GM21390 (cell line): Measurements from ENCODE around the gene DTX4.

Source experiments
- ATAC-seq: cut with Tn5 transposase; IDR thresholded peaks from one replicate; pipeline ENCODE4 v1.9.1; 2021; ENCODE audit not compliant: unreplicated experiment

The DTX4 gene

DNA sequence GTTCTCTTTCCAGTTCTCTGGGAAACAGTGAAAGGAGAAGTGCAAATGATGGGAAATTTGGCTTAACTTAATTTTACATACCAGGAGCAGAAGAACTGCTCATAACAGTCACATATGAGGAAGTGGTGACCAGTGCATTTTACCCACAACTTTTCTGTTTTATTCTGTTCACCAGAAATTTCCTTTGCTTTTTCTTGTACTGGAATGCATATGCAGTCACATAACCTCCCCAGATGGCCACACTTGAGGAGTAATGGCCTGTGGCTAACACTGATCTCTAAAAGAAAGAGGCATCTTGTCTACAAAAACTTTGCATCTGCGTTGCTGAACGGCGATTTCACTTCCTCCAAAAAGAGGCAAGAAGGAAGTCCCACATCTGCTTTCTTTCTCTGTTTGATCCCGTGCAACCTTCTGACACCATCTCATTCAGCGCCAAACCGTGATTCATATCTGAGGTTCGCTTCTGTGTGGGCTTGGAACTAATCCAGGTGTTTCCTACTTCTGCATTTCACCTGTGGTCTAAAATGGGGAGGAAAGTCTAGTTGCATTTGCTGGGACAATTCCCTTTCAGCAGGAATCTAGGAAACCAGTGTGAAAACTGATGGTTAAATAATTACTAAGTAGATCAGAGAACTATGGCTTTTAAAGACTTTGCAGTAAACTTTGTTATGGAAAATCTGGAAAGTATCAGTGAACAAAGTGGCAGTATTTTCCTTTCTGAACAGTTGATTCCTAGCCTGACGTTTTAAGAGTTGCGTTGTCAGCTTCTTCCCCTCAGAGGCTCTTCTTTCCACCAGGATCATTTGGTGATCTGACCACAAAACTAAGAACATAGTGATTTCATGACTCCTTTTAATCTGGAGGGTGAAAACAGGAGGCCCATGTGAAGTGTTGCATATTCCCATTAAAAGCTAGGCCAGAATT is 45.0 kb downstream of the DTX4 start:
- peak; percentile 88 for ATAC-seq

DNA sequence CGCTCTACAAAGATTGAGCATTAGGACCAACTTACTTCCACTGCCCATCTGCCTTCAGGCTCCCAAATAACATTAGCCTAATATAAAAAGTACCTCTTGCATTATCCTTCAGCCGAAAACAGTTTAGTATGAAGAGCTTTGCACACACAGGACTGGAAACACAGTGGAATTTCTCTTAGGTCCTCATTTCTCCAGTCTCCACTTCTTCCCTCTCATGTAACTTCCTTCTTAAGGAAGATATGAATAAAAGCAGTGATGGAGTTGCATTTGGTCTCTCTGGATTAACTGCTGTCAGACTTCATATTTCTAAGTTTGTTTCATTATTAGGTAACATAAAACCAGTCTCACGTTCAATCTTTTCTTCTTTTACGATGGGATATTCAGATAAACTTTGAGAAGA is 46.4 kb downstream of the DTX4 start:
- no peak for ATAC-seq

DNA sequence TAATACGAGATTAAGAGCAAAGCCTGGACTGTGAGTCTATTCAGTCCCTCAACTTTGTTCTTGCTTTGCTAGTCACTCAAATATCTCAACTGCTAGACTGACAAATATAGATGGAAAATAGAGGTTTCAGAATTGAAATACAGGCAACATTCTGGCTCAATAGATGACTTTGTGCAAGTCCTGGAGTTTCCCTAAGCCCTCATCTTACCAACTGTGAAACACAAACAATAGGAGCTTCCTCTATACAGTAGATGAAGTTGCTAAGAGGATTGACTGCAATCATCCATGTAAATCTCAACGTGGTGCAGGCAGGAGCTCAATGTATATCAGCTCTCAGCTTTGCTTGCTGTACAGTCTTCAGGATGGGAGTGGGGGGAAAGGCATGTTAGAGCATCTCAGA is 47.0 kb downstream of the DTX4 start:
- ATAC-seq: no peak

DNA sequence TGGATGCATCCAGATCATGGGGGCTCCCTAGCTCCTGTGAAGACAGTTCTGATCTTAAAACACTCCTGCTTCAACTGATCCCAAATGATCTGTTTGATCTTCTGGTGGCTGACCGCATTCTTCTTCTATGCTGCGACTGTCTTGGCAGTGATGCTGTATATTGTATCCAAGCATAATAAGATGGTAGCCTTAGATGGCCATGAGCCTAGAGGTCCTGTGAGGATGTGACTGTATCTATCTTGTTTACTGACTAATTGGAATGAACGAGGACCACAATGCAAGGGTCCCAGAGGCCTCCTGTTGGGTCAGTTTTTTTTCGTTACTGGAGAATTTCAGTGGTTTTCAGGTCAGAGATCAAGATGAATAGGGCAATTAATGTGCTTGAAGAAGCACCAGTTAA is 47.9 kb downstream of the DTX4 start:
- ATAC-seq: no peak

DNA sequence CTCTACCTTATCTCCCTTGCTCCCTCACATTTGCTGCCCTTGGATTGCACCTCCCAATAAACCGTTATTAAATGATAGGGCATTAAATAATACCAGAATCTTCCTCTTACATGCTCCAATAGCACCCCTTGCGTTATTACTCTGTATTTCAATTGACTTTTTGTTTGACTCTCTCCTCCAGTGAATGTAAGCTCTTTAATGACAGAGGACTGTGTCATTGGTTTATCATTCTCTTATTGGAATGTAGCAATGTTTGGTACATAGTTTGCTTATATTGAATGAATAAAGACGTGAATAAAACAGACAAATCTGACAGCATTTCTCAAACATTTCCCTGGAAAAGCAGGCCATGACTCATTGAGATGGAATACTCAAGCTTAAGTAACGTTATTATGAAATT is 49.5 kb downstream of the DTX4 start:
- no peak for ATAC-seq

DNA sequence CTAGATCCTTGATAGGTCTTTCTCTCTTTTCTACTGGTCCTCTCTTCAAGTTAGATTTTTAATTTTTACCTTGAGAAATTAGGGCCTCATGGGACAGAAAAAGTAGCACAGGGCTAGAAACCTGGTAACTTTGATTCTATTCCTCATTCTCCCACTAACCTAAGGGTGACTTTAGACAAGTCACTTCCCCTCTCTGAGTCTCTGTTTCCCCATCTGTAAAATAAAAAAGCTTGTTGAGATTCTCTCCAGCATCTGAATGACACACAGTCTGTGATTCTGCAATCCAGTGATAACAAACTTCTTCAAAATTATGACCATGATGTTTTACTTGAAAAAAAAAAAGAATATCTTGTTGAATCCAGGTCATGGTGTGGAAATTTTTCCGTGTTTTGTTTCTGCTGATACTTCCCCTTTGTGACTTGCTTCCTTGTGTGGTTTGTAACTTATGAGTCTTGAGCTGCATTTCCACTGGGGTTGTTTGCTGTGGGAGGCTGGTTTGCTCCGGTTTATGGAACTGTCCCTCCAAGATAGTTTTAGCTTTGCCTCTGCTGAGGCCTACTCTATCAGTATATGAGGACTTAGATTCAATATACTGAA is 50.6 kb downstream of the DTX4 start:
- no peak for ATAC-seq

DNA sequence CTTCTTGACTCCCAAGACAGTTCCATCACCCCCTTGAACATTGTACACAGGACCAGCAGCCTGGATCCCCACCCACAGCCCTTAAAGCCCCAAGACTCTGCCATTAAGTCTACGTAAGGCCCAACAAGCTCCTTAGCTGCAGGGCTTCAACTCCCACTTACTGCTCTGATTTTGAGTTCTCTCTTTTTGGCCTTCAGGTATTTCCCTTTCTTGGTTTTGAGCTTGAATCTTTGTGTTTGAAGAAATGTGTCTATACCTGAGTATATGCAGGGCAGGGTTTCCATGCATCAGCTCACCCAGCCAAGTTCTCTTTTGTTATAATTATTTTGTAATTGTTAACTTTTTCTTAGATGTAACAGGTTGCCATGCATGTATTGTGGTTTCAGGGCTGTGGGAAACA is 51.2 kb downstream of the DTX4 start:
- no peak for ATAC-seq

DNA sequence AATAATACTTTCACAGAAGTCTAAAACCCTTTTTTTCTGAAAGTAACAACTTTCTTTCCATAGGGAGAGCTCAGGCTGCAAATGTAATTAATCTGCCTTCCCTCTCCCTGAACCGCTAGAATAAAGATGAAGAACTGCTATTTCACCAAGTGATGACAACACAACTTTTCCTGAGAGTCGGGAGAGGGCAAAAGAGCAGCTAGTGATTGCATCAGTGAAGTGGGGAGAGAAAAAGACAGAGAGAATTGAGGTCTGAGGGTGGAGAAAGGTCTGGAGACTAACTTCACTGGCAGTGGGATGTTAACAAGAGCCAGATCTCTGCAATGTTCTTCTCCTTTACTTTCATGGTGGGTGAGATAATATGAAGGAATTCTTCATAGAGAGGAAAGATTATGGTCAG is 51.7 kb downstream of the DTX4 start:
- ATAC-seq: no peak

DNA sequence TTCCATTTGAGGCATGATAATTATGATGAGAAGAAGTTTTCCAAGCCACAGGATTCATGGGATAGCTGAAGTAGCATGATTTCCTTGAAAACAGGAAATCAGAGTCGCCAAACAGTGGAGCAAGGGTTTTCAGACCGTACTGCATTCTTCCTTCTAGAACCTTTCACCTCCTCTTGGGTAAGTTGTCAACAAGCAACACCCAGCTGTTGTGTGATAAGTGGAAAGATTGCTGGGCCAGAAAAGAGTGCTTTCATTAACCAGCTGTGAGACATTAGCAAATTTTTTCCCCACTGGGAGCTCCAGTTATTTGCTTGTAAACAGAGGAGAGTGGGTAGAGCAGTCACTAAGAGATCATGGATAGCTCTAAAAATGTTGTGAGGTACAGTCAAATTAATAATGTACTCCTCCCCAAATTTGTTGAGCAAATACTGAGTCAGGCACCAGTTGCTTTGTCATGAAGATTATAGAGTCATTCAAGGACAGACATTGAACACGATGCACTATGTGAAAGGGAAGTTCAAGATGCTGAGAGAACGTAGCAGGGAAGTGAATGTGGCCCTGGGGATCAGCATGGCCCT is 52.5 kb downstream of the DTX4 start:
- ATAC-seq: peak; percentile 45

DNA sequence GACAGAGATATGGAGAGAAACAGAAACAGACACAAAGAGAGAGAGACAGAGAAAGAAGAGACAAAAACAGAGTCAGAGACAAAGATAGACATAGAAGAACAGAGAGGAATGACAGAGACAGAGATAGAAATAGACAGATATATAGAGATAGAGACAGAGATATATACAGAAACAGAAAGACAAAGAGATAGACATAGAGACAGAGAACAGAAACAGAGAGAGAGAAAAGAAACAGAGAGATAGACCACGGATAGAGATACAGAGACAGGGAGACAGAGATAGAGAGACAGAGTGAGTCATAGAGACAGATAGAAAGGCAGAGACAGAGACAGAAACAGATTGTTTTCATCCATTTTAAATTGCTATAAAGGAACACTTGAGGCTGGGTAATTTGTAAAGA is 53.1 kb downstream of the DTX4 start:
- ATAC-seq: peak; percentile 67

DNA sequence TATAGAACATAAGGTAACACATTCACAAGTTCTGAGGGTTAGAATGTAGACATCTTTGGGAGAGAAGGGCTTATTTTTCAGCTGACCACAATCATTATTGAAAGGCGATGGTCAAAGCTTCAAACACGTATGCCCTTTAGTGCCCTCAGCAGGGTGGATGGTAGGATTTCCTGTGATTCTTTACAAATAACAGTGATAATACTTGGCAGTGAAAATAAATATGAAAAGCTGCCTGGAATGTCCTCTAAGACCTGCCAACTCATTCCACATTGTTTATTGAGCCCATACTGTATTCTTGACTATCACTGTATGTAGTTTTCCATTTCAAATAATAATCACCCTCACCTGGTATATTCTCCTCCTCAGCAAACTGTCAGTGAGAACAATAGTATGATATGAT is 54.5 kb downstream of the DTX4 start:
- ATAC-seq: no peak

DNA sequence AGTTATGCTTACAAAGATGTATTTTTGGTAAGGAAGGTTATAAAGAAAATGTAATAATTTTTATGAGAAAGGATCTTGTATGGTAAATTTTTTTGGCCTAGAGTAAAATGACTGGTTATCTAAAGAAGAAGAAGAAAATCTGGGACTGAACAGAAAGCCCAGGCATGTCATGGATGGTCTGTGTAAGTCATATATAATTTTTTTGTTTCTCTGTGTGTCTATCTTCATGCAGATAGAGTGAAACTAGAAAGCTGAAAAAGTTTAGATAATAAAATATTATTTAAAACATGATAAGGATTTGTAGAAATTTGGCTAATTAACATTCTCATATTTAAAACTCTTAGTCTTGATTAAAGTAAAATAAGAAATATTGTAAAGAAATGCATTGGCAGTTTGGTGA is 68.4 kb downstream of the DTX4 start:
- ATAC-seq: no peak

DNA sequence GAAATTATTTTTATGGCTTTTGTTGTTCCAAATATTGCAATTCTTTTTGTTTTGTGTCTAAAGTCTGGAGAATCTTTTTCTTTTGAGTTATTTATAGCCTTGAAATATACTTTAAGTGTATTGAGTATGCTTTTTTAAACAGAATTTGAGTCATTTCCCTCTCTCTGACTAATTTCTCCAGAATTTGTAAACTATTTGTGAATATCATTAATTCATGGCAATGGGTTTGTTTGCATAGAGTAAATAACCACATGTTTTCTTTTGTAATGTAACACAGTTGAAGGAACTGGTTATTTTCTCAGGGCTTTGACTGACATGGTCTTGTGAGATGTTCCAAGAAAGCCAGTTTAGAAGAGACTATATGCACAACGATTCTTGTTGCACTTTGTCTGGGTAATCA is 71.7 kb downstream of the DTX4 start:
- no peak for ATAC-seq

DNA sequence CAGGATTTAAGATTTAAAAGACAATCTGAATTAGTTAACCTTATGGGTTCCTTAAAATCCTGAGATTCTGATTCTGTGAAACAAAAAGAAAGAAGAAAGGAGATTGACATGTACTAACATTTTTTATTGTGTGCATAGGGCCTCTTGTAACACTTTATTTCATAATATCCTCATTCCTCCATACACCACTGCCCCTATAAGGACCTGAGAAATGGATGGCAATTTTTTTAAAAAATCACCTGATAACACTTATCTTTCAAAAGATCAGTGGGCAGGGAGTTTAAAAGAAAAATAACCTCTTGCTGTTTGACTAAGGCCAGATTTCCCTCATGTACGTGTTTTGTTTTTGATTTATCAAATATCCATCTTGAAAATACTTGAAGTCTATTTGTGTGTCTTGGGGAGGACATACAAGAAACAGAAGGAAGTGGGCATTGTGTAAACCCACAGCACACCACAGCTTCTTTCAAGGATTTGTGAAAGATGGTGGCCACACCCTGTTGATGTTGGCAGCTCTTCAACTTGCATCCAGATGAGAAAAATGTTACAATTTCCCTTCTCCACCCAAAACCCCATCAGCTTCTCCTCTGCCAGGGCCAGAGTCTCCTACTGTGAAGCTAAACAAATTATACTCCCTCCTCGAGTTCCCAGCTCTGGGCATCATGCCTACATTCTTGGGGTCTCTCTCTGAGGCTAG is 75.7 kb downstream of the DTX4 start:
- no peak for ATAC-seq

DNA sequence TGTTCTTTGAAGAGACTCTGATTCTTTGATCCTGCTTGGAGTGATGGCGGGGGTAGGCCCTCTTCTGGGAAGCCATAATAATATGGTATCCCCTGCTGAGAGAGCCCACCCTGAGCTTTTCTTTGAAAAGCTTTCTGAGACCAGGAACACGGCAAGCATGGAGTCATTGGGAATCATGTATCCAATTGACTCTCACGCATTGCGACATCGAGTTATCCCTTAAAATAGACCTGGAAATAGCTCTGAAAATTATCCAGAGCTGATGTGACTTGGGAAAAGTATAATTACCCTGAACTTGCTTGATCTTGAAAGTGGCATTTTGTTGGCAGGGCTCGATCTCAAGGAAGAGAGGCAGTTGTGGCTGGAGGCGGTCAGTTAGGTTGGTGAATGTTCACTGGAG is 77.6 kb downstream of the DTX4 start:
- no peak for ATAC-seq

DNA sequence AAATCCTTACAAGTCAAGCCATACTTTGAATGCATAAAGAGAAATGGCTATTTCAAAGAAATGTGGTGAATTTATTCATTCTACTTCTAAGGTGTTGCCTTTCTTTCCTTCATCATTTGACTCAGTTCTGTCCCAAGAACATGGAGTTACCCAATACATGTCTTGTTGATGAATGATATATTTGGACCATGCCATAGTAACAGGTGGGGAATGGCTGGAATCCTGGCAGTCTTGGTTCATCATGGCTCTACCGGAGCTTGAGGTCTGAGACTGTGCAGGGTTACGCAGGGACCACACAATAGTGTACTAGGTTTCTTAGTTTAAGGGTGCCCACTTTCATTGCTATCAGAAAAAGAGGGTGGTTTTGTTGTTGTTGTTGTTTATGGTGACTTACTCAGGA is 81.1 kb downstream of the DTX4 start:
- ATAC-seq: no peak

DNA sequence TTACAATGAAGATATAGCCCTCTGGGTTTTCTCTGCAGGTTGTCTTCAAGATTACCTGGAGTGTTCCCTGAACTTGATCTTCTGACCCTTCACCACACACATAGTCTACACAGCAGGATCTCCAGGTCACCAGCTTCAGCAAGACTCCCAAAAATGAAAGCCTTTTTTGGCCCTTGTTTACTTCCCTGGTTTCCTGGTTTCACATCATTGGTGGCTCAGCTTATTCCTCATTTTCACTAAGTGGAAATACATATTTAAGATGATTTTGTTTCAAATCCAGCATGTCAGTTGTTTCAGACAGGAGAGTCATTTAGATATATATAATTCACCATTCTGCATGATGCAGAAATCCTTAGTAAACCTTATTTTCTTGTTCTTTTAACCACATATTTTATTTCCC is 82.4 kb downstream of the DTX4 start:
- no peak for ATAC-seq

DNA sequence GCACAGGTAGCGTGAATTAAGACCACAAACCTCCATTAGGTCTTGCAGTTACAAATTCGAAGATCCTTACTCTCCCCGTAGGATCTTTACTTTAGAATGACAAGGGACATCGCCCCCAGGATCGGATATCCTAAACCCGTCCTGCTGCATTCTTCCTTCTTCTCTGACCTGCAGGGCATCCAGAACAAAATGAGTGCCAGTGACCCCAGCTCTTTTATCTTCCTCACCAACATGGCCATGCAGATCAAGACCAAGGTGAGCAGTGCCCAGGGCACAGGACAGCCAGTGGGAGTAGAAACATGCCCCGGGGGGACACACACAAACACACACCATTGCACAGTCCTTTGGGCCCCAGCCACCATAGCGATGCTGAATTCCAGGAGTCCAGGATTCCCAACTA is 83.3 kb downstream of the DTX4 start:
- no peak for ATAC-seq
